Neutrophil (primary cell): ENCODE data around the gene NRG3.
"Not testable (repeated sequence)": the region's sequence is repeated elsewhere in the genome, so short reads cannot be mapped to it uniquely, and the experiment has no call there.

Experiments
- H3K27ac ChIP-seq: fragments of 200-600 bp; sonication (generic); 2 replicates; pipeline ENCODE4 v1.5.1; 2016; ENCODE audit warnings: mild to moderate bottlenecking, moderate library complexity
- H3K27me3 ChIP-seq: fragments of 200-600 bp; sonication (generic); 2 replicates; pipeline ENCODE4 v1.6.0; 2016; ENCODE audit warnings: mild to moderate bottlenecking
- H3K36me3 ChIP-seq: fragments of 200-600 bp; sonication (generic); 2 replicates; pipeline ENCODE4 v1.5.1; 2017
- H3K4me1 ChIP-seq, 2 experiments: fragments of 200-600 bp in 1 of 2; sonication (generic) in 1 of 2; 1 replicate in 1 of 2; 2 replicates in 1 of 2; pipeline versions ENCODE4 v1.5.1 to v1.6.1; 2013 to 2016; ENCODE audit warnings: low read depth in 1 of 2, low read length in 1 of 2, mild to moderate bottlenecking in 1 of 2, moderate library complexity in 1 of 2; ENCODE audit not compliant: control insufficient read depth in 1 of 2, insufficient read depth in 1 of 2
- H3K4me3 ChIP-seq, 2 experiments: fragments of 200-600 bp in 1 of 2; sonication (generic) in 1 of 2; 1 replicate in 1 of 2; 2 replicates in 1 of 2; pipeline ENCODE4 v1.5.1; 2013 to 2016; ENCODE audit warnings: low read depth in 1 of 2, low read length in 1 of 2, mild to moderate bottlenecking in 1 of 2, moderate library complexity in 1 of 2
- H3K9me3 ChIP-seq: fragments of 200-600 bp; sonication (generic); 2 replicates; pipeline ENCODE4 v1.5.1; 2016
- CTCF ChIP-seq: fragments of 200-600 bp; sonication (generic); IDR thresholded peaks from 2 replicates; pipeline ENCODE4 v1.5.1; 2016; ENCODE audit warnings: antibody characterized with exemption

NRG3 gene

DNA sequence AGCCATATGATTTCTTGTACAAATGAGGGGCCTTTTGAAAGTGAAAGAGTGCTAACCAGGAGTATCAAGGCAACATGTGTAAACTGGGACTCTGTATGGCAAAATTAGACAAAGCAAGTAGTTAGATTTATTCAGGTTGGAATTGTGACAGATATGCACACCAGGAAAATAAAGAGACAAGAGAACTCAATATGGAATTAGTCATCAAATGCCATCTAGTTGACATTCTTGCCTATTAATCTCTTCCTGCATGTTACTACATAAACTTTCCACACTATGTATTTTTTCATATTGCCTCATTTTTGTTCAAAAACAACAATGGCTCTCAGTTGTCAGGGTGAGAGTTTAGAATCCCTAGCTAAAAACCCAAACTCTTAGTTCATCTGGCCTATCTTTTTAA is 799.0 kb downstream of the NRG3 start:
- no peaks in the 10 kb centered on the region for H3K9me3 ChIP-seq
- no peak overlapping the region for H3K27ac ChIP-seq
- H3K4me3 ChIP-seq = no peak overlapping the region
- no peak for TF ChIP-seq CTCF
- no peaks in the 10 kb centered on the region for H3K36me3 ChIP-seq
- H3K27me3 ChIP-seq = no peaks in the 10 kb centered on the region
- no peaks in the 10 kb centered on the region for H3K4me1 ChIP-seq

GRCh38 chr10:82677932-82678331 is 802.9 kb downstream of the NRG3 start:
- not testable (repeated sequence) for H3K36me3 ChIP-seq, H3K9me3 ChIP-seq, H3K27me3 ChIP-seq, H3K27ac ChIP-seq, H3K4me3 ChIP-seq, H3K4me1 ChIP-seq

DNA sequence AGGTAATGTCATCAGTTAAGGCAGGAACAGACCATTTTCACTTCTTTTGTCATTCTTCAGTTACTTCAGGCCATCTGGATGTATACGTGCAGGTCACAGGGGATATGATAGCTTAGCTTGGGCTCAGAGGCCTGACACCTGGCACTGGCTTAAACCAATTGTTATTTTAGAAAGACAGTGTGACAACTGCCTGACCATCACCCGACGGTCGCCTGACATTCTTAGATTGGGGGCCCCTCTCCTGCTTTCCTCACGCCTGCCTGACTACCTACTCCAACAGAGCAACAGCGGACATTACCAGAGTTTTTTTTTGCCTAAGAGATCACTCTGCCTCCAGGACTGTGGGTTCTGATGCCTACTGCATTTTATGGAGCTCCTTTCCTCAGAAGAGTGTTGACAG is 803.5 kb downstream of the NRG3 start:
- H3K36me3 ChIP-seq, H3K4me1 ChIP-seq: not testable (repeated sequence)

DNA sequence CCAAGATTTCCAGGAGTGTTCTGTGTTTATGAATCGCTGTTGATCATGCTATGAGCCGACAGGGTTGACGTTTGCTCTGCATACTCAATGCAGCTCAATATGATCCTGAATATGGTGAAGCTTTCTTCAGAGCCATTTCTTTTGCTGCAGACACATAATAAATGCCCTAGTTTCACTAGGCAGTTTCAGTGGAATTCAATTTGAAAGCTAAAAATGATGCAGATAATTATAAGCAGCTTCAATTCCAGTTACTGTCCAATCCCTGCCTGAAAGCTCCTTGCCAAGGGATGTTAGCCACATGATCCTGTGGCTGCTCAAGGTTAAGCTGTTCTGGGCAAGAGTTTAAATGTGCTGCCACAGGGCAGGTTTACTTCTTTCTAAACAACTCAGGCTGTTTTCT is 805.6 kb downstream of the NRG3 start:
- no peaks in the 10 kb centered on the region for H3K36me3 ChIP-seq
- no peaks in the 10 kb centered on the region for H3K27me3 ChIP-seq
- H3K9me3 ChIP-seq = no peaks in the 10 kb centered on the region
- no peak for TF ChIP-seq CTCF
- H3K4me1 ChIP-seq = no peaks in the 10 kb centered on the region
- H3K27ac ChIP-seq = no peak overlapping the region
- H3K4me3 ChIP-seq = no peak overlapping the region

More for the DNA sequence above, 803.5 kb downstream of the NRG3 start:
- not testable (repeated sequence) for H3K4me3 ChIP-seq, H3K27me3 ChIP-seq, H3K9me3 ChIP-seq, H3K27ac ChIP-seq

DNA sequence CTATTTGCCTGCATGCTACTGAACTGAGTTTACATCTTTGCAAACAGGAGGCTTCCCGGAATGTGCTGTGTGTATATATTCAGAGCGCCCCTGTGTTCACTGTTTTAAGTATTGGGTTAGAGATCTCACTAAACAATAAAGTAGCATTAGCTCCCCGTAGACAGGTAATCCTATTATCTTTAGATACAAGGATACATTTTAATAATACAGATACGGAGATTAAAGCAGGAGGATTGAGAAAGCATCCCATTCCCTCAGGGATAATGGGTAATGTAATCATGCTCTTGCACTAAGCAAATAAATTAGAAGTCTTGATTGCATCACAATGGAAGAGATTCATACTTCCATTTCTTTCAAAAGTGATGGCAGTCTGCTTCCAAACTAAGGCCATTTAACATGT is 809.0 kb downstream of the NRG3 start:
- Histone ChIP-seq H3K4me1 (no peaks in the 10 kb centered on the region), H3K9me3 (no peaks in the 10 kb centered on the region), H3K36me3 (no peaks in the 10 kb centered on the region), H3K4me3 (no peak overlapping the region), H3K27me3 (no peaks in the 10 kb centered on the region), H3K27ac (no peak overlapping the region)
- TF ChIP-seq CTCF = no peak

GRCh38 chr10:82685087-82685486 is 810.1 kb downstream of the NRG3 start:
- Histone ChIP-seq H3K4me1 (no peaks in the 10 kb centered on the region), H3K4me3 (no peak overlapping the region), H3K36me3 (no peaks in the 10 kb centered on the region), H3K27me3 (no peaks in the 10 kb centered on the region), H3K9me3 (no peaks in the 10 kb centered on the region), H3K27ac (no peak overlapping the region)
- TF ChIP-seq CTCF = no peak

- TF ChIP-seq CTCF = no peak
- H3K4me3 ChIP-seq = no peak overlapping the region
- H3K27ac ChIP-seq = no peak overlapping the region
- no peaks in the 10 kb centered on the region for H3K4me1 ChIP-seq
- no peaks in the 10 kb centered on the region for H3K9me3 ChIP-seq
- no peaks in the 10 kb centered on the region for H3K36me3 ChIP-seq
- no peaks in the 10 kb centered on the region for H3K27me3 ChIP-seq
Measured at GRCh38 chr10:82691211-82691610, 816.2 kb downstream of the NRG3 start.
